ENCODE results near the gene MGAT3. TPM values are rescaled to one million over a fixed set of nuclear protein-coding genes. Genes with fewer than 3 reads are reported as not detected.
A peak's percentile ranks its signal among the peaks of the same experiment; 100 is the strongest.

MGAT3 gene
- polyA plus RNA-seq, 1 of the 3 experiments (the other 2 are of a cell fraction): 0.16 TPM

GRCh38 chr22:39496131-39496838 lies 39.5 kb downstream of the MGAT3 start:
- no peak overlapping the region; the same call in 1 of the 2 replicates for H2AFZ ChIP-seq (ENCODE audit: low read depth)
- no peaks in the 10 kb centered on the region for H3K79me2 ChIP-seq (ENCODE audit: insufficient read depth)
- CTCF ChIA-PET: interaction anchor here (0.6 to 3.9 kb wide), 16 partner anchors 12 to 386 kb away, joined by 3 to 36 read pairs (median 4); partner anchors contain the start of genes RPS19BP1 and TAB1
- TF ChIP-seq POLR2AphosphoS5 (IDR thresholded peaks at IDR 0.05; ENCODE audit: low read depth, low read length) (no peak), SMC3 (IDR thresholded peaks at IDR 0.05; ENCODE audit: low read depth, low read length) (peak; percentile 5; the same call in 1 of the 2 replicates), RAD21 (IDR thresholded peaks at IDR 0.05; ENCODE audit: low read length) (peak; percentile 48), RXRA (IDR thresholded peaks at IDR 0.05; ENCODE audit: borderline replicate concordance, low read depth) (no peak), MXI1 (IDR thresholded peaks at IDR 0.05; ENCODE audit: low read depth, low read length) (0 out of 2 replicates have a peak, but pooled peaks have one; percentile 24), FOXJ3 (CRISPR knock-in tag; IDR thresholded peaks at IDR 0.05) (no peak)
- TF ChIP-seq, protein P1, sequence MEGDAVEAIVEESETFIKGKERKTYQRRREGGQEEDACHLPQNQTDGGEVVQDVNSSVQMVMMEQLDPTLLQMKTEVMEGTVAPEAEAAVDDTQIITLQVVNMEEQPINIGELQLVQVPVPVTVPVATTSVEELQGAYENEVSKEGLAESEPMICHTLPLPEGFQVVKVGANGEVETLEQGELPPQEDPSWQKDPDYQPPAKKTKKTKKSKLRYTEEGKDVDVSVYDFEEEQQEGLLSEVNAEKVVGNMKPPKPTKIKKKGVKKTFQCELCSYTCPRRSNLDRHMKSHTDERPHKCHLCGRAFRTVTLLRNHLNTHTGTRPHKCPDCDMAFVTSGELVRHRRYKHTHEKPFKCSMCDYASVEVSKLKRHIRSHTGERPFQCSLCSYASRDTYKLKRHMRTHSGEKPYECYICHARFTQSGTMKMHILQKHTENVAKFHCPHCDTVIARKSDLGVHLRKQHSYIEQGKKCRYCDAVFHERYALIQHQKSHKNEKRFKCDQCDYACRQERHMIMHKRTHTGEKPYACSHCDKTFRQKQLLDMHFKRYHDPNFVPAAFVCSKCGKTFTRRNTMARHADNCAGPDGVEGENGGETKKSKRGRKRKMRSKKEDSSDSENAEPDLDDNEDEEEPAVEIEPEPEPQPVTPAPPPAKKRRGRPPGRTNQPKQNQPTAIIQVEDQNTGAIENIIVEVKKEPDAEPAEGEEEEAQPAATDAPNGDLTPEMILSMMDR (IDR thresholded peaks at IDR 0.05): peak; percentile 59
- H3K27ac ChIP-seq (ENCODE audit: low read depth in 2 of 2, low read length in 1 of 2): no peak overlapping the region; a peak in 1 of 4 replicates
- H3K4me2 ChIP-seq: no peak overlapping the region
- H3F3A ChIP-seq (replicated peaks; ENCODE audit: insufficient read depth): no peaks in the 10 kb centered on the region
- no peaks in the 10 kb centered on the region for H3K27me3 ChIP-seq (ENCODE audit: insufficient read depth)
- H3K36me3 ChIP-seq (replicated peaks in 1 of 2; ENCODE audit: control insufficient read depth in 1 of 2, insufficient read depth in 2 of 2, low read length in 1 of 2): no peaks in the 10 kb centered on the region
- H3K4me3 ChIP-seq (ENCODE audit: low read depth in 2 of 2, low read length in 1 of 2): no peak overlapping the region
- no peaks in the 10 kb centered on the region for H3K9me3 ChIP-seq
- 0% methylated on average over 1 of the region's 13 CpGs for WGBS (ENCODE audit: low lambda C conversion rate)
- peak; percentile 50 for DNase-seq
- no peaks in the 10 kb centered on the region for H3K9me2 ChIP-seq
- H4K20me1 ChIP-seq (ENCODE audit: insufficient read depth): no peaks in the 10 kb centered on the region
- H3K9ac ChIP-seq: no peak overlapping the region
- POLR2A ChIA-PET: interaction anchor here (0.6 to 1.2 kb wide), 2 partner anchors 24 to 27 kb away, joined by 3 read pairs; partner anchors contain the start of gene ATF4
- peaks cover 0 to 19% of the 10 kb centered on the region in 2 experiments; a peak in 2 of 4 replicates for H3K4me1 ChIP-seq (ENCODE audit: control insufficient read depth in 1 of 2, insufficient read depth in 2 of 2, low read depth in 1 of 2, low read length in 1 of 2)

- Histone ChIP-seq H3K9me2 (no peaks in the 10 kb centered on the region), H4K20me1 (ENCODE audit: insufficient read depth) (no peaks in the 10 kb centered on the region), H3K36me3 (replicated peaks in 1 of 2; ENCODE audit: control insufficient read depth in 1 of 2, insufficient read depth in 2 of 2, low read length in 1 of 2) (no peaks in the 10 kb centered on the region), H2AFZ (ENCODE audit: low read depth) (no peak overlapping the region), H3K4me1 (ENCODE audit: control insufficient read depth in 1 of 2, insufficient read depth in 2 of 2, low read depth in 1 of 2, low read length in 1 of 2) (peaks cover 0 to 23% of the 10 kb centered on the region in 2 experiments; a peak in 2 of 4 replicates), H3K9ac (no peak overlapping the region), H3K27ac (ENCODE audit: low read depth in 2 of 2, low read length in 1 of 2) (no peak overlapping the region; a peak in 1 of 4 replicates), H3F3A (replicated peaks; ENCODE audit: insufficient read depth) (no peaks in the 10 kb centered on the region), H3K4me3 (ENCODE audit: low read depth in 2 of 2, low read length in 1 of 2) (no peak overlapping the region), H3K9me3 (no peaks in the 10 kb centered on the region), H3K4me2 (no peak overlapping the region), H3K79me2 (ENCODE audit: insufficient read depth) (peaks cover under 1% of the 10 kb centered on the region; the same call in 1 of the 2 replicates), H3K27me3 (ENCODE audit: insufficient read depth) (no peaks in the 10 kb centered on the region)
- no peak for DNase-seq
- POLR2A ChIA-PET: interaction anchor here (0.6 to 2.3 kb wide), 2 partner anchors 20 to 22 kb away, joined by 3 to 12 read pairs; partner anchors contain the start of gene ATF4
- TF ChIP-seq FOXM1 (IDR thresholded peaks at IDR 0.05; ENCODE audit: low read depth) (no peak), RFX5 (IDR thresholded peaks at IDR 0.05; ENCODE audit: low read length) (no peak), ELF1 (IDR thresholded peaks at IDR 0.05) (no peak), MXI1 (IDR thresholded peaks at IDR 0.05; ENCODE audit: low read depth, low read length) (no peak), TEAD4 (IDR thresholded peaks at IDR 0.05; ENCODE audit: borderline replicate concordance, insufficient read depth) (no peak), RXRA (IDR thresholded peaks at IDR 0.05; ENCODE audit: borderline replicate concordance, low read depth) (no peak), NFIC (IDR thresholded peaks at IDR 0.05; ENCODE audit: borderline replicate concordance) (no peak), JUND (IDR thresholded peaks at IDR 0.05) (no peak)
- TF ChIP-seq, protein P2, sequence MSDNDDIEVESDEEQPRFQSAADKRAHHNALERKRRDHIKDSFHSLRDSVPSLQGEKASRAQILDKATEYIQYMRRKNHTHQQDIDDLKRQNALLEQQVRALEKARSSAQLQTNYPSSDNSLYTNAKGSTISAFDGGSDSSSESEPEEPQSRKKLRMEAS (IDR thresholded peaks at IDR 0.05; ENCODE audit: low read depth): no peak
- TF ChIP-seq, protein P1 (IDR thresholded peaks at IDR 0.05): no peak
- TF ChIP-seq, protein P3, sequence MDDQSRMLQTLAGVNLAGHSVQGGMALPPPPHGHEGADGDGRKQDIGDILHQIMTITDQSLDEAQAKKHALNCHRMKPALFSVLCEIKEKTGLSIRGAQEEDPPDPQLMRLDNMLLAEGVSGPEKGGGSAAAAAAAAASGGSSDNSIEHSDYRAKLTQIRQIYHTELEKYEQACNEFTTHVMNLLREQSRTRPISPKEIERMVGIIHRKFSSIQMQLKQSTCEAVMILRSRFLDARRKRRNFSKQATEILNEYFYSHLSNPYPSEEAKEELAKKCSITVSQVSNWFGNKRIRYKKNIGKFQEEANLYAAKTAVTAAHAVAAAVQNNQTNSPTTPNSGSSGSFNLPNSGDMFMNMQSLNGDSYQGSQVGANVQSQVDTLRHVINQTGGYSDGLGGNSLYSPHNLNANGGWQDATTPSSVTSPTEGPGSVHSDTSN (IDR thresholded peaks at IDR 0.05): no peak
- CTCF ChIA-PET: interaction anchor here (0.6 to 3.9 kb wide), 9 partner anchors 10 to 851 kb away, joined by 3 to 36 read pairs (median 4); partner anchors contain the start of gene RPS19BP1
- WGBS (ENCODE audit: low lambda C conversion rate): 89% methylated on average over 8 of the region's 8 CpGs
Observed at GRCh38 chr22:39497429-39497828, 40.6 kb downstream of the MGAT3 start.

Data from SK-N-SH (cell line).